ENCODE results near the gene EPB41L3.
"Not testable (repeated sequence)": the region's sequence is repeated elsewhere in the genome, so short reads cannot be mapped to it uniquely, and the experiment has no call there.

Gene EPB41L3

DNA sequence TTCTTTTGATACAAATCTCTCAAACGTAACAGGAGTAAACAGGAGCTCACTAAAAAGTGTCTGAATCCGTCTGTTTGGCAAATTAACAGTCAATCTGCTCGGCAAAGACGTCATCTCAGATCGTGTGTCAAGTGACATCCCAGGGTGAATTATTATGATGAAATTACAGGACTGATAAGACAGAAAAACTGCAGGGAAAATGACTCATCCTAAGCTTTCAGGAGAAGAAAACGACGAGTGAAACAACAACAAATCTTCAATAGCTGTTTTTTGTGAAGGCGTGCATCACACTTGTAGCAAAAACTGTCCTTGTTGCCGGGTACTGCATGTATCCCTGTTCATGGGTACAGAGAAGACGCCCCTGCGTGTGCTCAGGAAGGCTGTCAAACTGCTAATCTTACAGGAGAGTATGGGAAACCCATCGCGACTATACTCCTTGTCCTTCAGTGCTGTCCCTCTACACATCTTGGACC lies 24.9 kb downstream of the EPB41L3 start:
- Mint-ChIP-seq H3K4me1 (ENCODE audit: low read depth) (peaks cover 3% of the 10 kb centered on the region), H3K27me3 (peaks cover 9% of the 10 kb centered on the region), H3K27ac (no peak overlapping the region), H3K4me3 (no peak overlapping the region), H3K36me3 (no peaks in the 10 kb centered on the region), H3K9me3 (ENCODE audit: low read depth) (no peaks in the 10 kb centered on the region)

DNA sequence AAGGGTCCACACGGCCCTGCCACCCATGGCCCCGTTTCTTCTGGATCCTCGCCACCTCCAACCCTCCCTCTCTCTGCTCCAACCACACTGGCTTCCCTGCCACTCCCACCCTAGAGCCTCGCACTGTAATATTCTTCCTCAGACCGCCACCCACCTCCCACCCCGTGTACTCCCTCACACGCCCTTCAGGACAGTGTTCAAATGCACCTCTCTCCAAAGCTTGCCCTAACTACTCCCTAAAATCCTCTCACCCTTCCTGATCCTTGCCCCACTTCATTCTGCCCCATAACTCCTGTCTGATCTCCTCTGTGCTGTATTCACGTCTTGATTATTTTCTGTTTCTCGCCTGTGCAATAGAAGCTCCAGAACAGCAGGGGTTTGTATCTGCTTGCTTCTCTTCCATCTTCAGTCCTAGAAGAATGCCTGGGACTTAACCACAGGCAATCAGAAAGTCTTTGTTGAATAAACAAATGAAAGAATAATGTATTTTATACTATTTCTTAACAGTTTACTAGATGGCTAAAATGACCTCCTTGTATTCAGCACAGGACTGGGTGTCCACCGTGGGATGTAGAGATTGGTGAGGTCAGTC lies 25.5 kb downstream of the EPB41L3 start:
- Mint-ChIP-seq H3K4me1 (ENCODE audit: low read depth) (peaks cover 3% of the 10 kb centered on the region), H3K9me3 (ENCODE audit: low read depth) (no peaks in the 10 kb centered on the region), H3K4me3 (no peak overlapping the region), H3K36me3 (no peaks in the 10 kb centered on the region), H3K27me3 (peaks cover 9% of the 10 kb centered on the region), H3K27ac (no peak overlapping the region)

- Mint-ChIP-seq H3K9me3 (ENCODE audit: low read depth) (no peaks in the 10 kb centered on the region), H3K4me3 (no peak overlapping the region), H3K27ac (no peak overlapping the region), H3K4me1 (ENCODE audit: low read depth) (peaks cover 3% of the 10 kb centered on the region), H3K27me3 (peaks cover 8% of the 10 kb centered on the region), H3K36me3 (no peaks in the 10 kb centered on the region)
Measured at GRCh38 chr18:5516841-5517240, 27.0 kb downstream of the EPB41L3 start.

DNA sequence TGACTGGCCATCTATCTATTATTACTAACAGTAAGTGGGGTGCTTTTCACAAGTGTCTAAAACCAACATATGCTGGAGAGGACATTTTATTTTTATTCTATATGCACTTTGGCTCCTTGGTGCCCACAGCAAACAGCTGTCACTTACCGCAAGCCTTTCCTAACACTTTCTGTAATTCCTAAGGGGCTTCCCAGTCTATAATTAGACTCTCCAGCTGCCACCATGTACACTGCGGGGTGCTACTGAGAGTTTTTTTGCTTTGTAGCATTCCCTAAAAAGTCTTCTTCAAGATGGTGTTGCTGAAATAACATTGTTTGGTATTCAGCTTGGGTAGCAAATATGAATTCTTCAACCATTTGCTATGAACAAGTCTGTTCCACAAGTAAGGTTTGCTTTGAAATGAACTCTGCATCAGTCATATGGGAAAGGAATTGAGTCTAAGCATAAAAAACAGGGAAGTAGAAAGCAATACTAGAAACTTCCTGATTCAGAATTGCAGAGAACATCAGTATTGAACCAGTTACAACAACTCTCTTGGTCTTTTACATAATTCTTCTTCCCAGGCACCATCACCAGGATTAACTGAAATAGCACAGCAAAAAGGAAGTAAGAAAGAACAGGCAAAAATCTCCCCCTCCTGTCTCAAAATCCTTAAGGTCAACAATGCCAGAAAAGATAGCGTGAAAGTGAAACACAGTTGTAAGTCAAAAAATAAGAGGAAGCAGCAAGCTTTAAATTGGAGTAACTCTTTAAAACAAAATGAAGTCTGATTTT lies 28.6 kb downstream of the EPB41L3 start:
- Mint-ChIP-seq H3K4me1 (ENCODE audit: low read depth) (peaks cover 3% of the 10 kb centered on the region), H3K4me3 (no peak overlapping the region), H3K36me3 (no peaks in the 10 kb centered on the region), H3K27me3 (peaks cover 8% of the 10 kb centered on the region), H3K9me3 (ENCODE audit: low read depth) (no peaks in the 10 kb centered on the region), H3K27ac (no peak overlapping the region)

- H3K4me1 Mint-ChIP-seq (ENCODE audit: low read depth) = peaks cover 3% of the 10 kb centered on the region
- no peak overlapping the region for H3K27ac Mint-ChIP-seq
- H3K36me3 Mint-ChIP-seq = no peaks in the 10 kb centered on the region
- H3K27me3 Mint-ChIP-seq = peaks cover 11% of the 10 kb centered on the region
- H3K4me3 Mint-ChIP-seq = no peak overlapping the region
- no peaks in the 10 kb centered on the region for H3K9me3 Mint-ChIP-seq (ENCODE audit: low read depth)
Measured at GRCh38 chr18:5513947-5514346, 29.9 kb downstream of the EPB41L3 start.

GRCh38 chr18:5512176-5512575 lies 31.6 kb downstream of the EPB41L3 start:
- Mint-ChIP-seq H3K9me3 (ENCODE audit: low read depth) (no peaks in the 10 kb centered on the region), H3K36me3 (no peaks in the 10 kb centered on the region), H3K27me3 (peaks cover 12% of the 10 kb centered on the region), H3K27ac (no peak overlapping the region), H3K4me1 (ENCODE audit: low read depth) (peaks cover 3% of the 10 kb centered on the region), H3K4me3 (no peak overlapping the region)

GRCh38 chr18:5511541-5511940 lies 32.3 kb downstream of the EPB41L3 start:
- H3K4me1 Mint-ChIP-seq (ENCODE audit: low read depth); H3K27ac Mint-ChIP-seq; H3K36me3 Mint-ChIP-seq; H3K9me3 Mint-ChIP-seq (ENCODE audit: low read depth); H3K4me3 Mint-ChIP-seq: not testable (repeated sequence)
- H3K27me3 Mint-ChIP-seq = peaks cover 13% of the 10 kb centered on the region

- Mint-ChIP-seq H3K27me3 (peaks cover 18% of the 10 kb centered on the region), H3K27ac (no peak overlapping the region), H3K4me3 (no peak overlapping the region), H3K9me3 (ENCODE audit: low read depth) (no peaks in the 10 kb centered on the region), H3K4me1 (ENCODE audit: low read depth) (no peaks in the 10 kb centered on the region), H3K36me3 (no peaks in the 10 kb centered on the region)
Measured at GRCh38 chr18:5510135-5510846, 33.5 kb downstream of the EPB41L3 start.

DNA sequence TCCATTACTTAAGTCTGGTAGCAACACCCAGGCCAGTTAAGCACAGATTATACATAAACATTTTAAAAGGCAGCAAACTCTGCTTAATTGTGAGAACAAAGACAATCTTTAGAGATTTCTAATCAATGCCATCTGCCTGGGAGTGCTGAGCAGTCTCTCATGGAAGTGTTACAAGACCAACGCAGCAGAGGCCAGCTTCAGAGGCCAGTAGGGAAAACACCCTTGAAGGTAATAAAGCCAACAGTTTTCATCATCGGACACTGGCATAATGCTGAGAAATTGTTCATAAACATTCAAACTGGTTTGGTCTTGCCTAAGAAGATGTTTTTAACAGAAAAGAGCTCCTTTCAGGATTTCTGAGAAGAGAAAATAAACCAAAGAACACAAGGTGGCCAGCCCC lies 35.0 kb downstream of the EPB41L3 start:
- Mint-ChIP-seq H3K4me1 (ENCODE audit: low read depth) (no peaks in the 10 kb centered on the region), H3K27me3 (peaks cover 18% of the 10 kb centered on the region), H3K9me3 (ENCODE audit: low read depth) (no peaks in the 10 kb centered on the region)

GRCh38 chr18:5507756-5508155 lies 36.0 kb downstream of the EPB41L3 start:
- no peaks in the 10 kb centered on the region for H3K36me3 Mint-ChIP-seq
- H3K27ac Mint-ChIP-seq = no peak overlapping the region
- H3K27me3 Mint-ChIP-seq = peaks cover 19% of the 10 kb centered on the region
- H3K4me3 Mint-ChIP-seq = no peak overlapping the region
- H3K4me1 Mint-ChIP-seq (ENCODE audit: low read depth) = no peaks in the 10 kb centered on the region
- H3K9me3 Mint-ChIP-seq (ENCODE audit: low read depth) = no peaks in the 10 kb centered on the region

More for the DNA sequence above, 35.0 kb downstream of the EPB41L3 start:
- Mint-ChIP-seq H3K4me3 (no peak overlapping the region), H3K27ac (no peak overlapping the region), H3K36me3 (no peaks in the 10 kb centered on the region)

DNA sequence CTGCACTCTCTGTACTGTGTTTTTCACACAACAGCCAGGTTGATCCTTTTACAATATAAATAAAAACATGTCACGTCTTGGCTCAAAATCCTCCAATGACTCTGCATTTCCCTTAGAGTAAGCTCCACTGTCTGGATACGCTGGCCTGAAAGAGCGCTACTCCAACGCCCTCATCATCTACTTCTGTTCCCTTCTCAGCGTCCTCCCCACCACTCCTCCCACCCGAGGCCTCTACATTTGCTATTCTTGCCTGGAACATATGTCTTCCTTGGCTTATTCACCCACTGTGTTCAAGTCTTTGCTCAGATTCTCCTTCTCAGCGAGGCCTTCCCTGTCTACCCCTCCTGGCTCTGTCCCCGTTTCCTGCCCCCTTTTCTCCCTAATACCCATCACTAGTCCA lies 37.6 kb downstream of the EPB41L3 start:
- Mint-ChIP-seq H3K4me1 (ENCODE audit: low read depth) (no peaks in the 10 kb centered on the region), H3K9me3 (ENCODE audit: low read depth) (no peaks in the 10 kb centered on the region), H3K27ac (no peak overlapping the region), H3K27me3 (peaks cover 17% of the 10 kb centered on the region), H3K36me3 (no peaks in the 10 kb centered on the region), H3K4me3 (no peak overlapping the region)

DNA sequence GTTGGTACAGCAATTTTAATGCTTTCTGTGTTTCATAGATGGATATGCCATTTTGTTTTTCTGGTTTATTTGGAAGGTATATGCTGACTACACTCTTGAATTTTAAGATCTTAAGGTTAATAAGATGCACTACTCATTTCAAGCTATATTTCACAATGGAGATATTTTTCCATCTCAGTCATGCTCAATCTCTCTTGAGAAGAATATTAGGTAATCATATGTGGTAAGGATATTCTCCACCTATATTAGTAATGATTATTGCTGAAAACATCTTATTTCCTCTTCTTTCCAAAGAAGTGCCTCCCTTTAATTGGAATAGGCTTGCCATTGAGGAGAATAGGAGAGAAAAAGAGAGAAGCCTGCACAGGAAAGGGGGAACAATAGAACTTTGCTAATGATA lies 40.1 kb downstream of the EPB41L3 start:
- H3K4me1 Mint-ChIP-seq (ENCODE audit: low read depth) = no peaks in the 10 kb centered on the region
- no peaks in the 10 kb centered on the region for H3K36me3 Mint-ChIP-seq
- H3K9me3 Mint-ChIP-seq (ENCODE audit: low read depth) = no peaks in the 10 kb centered on the region
- peaks cover 14% of the 10 kb centered on the region for H3K27me3 Mint-ChIP-seq
- H3K4me3 Mint-ChIP-seq = no peak overlapping the region
- H3K27ac Mint-ChIP-seq = no peak overlapping the region

GRCh38 chr18:5500158-5500939 lies 43.4 kb downstream of the EPB41L3 start:
- peaks cover 2% of the 10 kb centered on the region for H3K27me3 Mint-ChIP-seq
- no peak overlapping the region for H3K27ac Mint-ChIP-seq
- H3K4me3 Mint-ChIP-seq = no peak overlapping the region
- no peaks in the 10 kb centered on the region for H3K9me3 Mint-ChIP-seq (ENCODE audit: low read depth)
- H3K4me1 Mint-ChIP-seq (ENCODE audit: low read depth) = no peaks in the 10 kb centered on the region
- no peaks in the 10 kb centered on the region for H3K36me3 Mint-ChIP-seq

- Mint-ChIP-seq H3K4me3 (no peak overlapping the region), H3K27me3 (no peaks in the 10 kb centered on the region), H3K4me1 (ENCODE audit: low read depth) (no peaks in the 10 kb centered on the region), H3K27ac (no peak overlapping the region), H3K9me3 (ENCODE audit: low read depth) (no peaks in the 10 kb centered on the region), H3K36me3 (no peaks in the 10 kb centered on the region)
Measured at GRCh38 chr18:5498452-5498851, 45.3 kb downstream of the EPB41L3 start.

DNA sequence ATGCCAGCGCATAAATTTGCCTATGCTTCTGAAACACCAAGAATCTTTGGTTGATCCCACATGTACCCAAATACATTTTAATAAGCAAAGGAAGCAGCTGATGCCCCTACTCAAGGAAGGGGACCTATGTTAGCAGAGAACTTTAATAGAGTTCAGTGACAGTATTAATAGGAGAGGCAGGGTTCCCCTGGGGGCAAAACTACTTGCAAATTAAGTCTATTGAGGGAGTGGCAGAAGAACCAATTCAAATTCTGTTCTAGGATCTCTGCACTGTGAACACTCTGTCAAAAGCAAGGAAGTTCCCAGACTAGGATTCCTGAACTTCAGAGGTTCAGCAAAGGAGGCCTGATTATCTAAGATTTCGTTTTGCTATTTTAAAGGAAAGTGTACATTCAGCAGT lies 47.5 kb downstream of the EPB41L3 start:
- Mint-ChIP-seq H3K9me3 (ENCODE audit: low read depth) (no peaks in the 10 kb centered on the region), H3K27ac (no peak overlapping the region), H3K4me3 (no peak overlapping the region), H3K4me1 (ENCODE audit: low read depth) (no peaks in the 10 kb centered on the region), H3K36me3 (no peaks in the 10 kb centered on the region), H3K27me3 (no peaks in the 10 kb centered on the region)

Measured in activated naive CD8-positive, alpha-beta T cell (primary cell).